PC-9 (cell line): ENCODE results near the gene APOLD1.

ENCODE experiments used
- CTCF ChIP-seq: fragments of 200-600 bp; sonication (generic); conservative IDR thresholded peaks from 2 replicates; pipeline ENCODE4 v1.6.1; 2017; ENCODE audit warnings: mixed run types, antibody characterized with exemption, mild to moderate bottlenecking, moderate library complexity
- EZH2 ChIP-seq: fragments of 200-600 bp; sonication (generic); IDR thresholded peaks from 2 replicates; pipeline ENCODE4 v1.8.0; 2017; ENCODE audit warnings: antibody characterized with exemption, low read depth

GRCh38 chr12:12804011-12804410 is 18.6 kb downstream of the APOLD1 start:
- no peak for TF ChIP-seq CTCF
- no peak for TF ChIP-seq EZH2
